Upper lobe of left lung (tissue), 4 donors: Measurements from ENCODE around the gene MARCKS.

ENCODE experiments used
- EP300 ChIP-seq, 4 donors: sonication (generic); formaldehyde crosslinking; IDR thresholded peaks; one replicate each; pipeline ENCODE4 v1.5.1; 2017; ENCODE audit warnings: antibody characterized with exemption in 4 of 4, control low read depth in 2 of 4
- POLR2A ChIP-seq, 4 donors: fragments of 450-650 bp; IDR thresholded peaks; one replicate each; pipeline ENCODE4 v1.5.1; 2016 to 2017; ENCODE audit warnings: antibody characterized with exemption in 4 of 4, mild to moderate bottlenecking in 2 of 4
- POLR2AphosphoS5 ChIP-seq, 2 donors: sonication (generic); formaldehyde crosslinking; IDR thresholded peaks; one replicate each; pipeline ENCODE4 v1.5.1; 2017; ENCODE audit warnings: antibody characterized with exemption in 2 of 2
- TF ChIP-seq, protein P1 (sequence below), 6 experiments: fragments of 450-650 bp in 4 of 6; fragments of 200-600 bp in 2 of 6; sonication (generic) in 2 of 6; IDR thresholded peaks; one replicate each; pipeline ENCODE4 v1.5.1; 2016 to 2019; ENCODE audit warnings: antibody characterized with exemption in 6 of 6

DNA sequence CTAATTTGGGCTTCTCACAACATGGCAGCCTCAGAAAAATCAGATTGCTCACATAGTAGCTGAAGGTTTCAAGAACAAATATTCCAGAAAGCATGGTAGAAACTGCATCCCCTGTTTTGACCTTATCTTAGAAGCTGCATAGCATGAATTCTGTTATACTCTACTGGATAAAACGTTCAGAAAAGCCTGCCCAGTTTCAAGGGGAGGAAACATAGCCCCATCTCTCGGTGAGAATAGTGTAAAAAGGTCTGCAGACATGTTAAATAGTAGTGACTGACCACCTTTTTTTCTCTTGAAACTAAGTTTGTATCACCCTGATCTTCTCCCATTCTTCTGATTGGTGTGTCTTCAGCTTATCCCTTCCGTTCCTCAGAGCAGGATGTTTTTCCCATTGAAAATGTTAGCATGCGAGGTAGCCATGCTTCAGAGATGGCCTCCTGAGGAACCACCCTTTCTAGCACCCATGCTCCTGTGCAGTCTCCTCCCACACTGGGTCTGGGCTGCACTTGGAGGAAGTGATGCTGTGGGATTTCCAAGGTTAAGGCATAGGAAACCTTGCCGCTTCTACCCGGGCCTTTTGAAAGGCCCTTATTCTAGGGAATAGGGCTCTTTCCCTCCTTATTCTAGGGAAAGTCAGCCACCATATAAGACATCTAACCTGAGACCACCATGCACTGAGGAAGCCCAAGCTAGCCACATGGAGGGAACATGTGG lies 50.1 kb downstream of the MARCKS start:
- TF ChIP-seq EP300 (IDR thresholded peaks at IDR 0.05) (no peak), POLR2A (IDR thresholded peaks at IDR 0.05) (no peak), POLR2AphosphoS5 (IDR thresholded peaks at IDR 0.05) (no peak)
- TF ChIP-seq, protein P1, sequence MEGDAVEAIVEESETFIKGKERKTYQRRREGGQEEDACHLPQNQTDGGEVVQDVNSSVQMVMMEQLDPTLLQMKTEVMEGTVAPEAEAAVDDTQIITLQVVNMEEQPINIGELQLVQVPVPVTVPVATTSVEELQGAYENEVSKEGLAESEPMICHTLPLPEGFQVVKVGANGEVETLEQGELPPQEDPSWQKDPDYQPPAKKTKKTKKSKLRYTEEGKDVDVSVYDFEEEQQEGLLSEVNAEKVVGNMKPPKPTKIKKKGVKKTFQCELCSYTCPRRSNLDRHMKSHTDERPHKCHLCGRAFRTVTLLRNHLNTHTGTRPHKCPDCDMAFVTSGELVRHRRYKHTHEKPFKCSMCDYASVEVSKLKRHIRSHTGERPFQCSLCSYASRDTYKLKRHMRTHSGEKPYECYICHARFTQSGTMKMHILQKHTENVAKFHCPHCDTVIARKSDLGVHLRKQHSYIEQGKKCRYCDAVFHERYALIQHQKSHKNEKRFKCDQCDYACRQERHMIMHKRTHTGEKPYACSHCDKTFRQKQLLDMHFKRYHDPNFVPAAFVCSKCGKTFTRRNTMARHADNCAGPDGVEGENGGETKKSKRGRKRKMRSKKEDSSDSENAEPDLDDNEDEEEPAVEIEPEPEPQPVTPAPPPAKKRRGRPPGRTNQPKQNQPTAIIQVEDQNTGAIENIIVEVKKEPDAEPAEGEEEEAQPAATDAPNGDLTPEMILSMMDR (IDR thresholded peaks at IDR 0.05) = no peak
